ENCODE measurements around the gene AKAP6. TPM values are rescaled to one million over a fixed set of nuclear protein-coding genes. Genes with fewer than 3 reads are reported as not detected.

The AKAP6 gene
- total RNA-seq, 1 experiment from 2014 or later: 1.9 TPM

GRCh38 chr14:32824195-32824594, 495.1 kb downstream of the AKAP6 start:
- ATAC-seq (no peak), DNase-seq (ENCODE audit: low read depth, low spot score) (no peak)
- no peak overlapping the region for H3K9ac ChIP-seq (ENCODE audit: low read length)
- no peaks in the 10 kb centered on the region for H3K79me2 ChIP-seq (ENCODE audit: insufficient read depth, low read length)
- no peaks in the 10 kb centered on the region; the same call in none of the 2 replicates for H3K27me3 ChIP-seq (ENCODE audit: insufficient read depth, low read length)
- no peak for TF ChIP-seq MAX (IDR thresholded peaks at IDR 0.05)
- no peak for TF ChIP-seq CBX3 (IDR thresholded peaks at IDR 0.05; ENCODE audit: low read depth)
- H3K27ac ChIP-seq (ENCODE audit: low read depth, low read length): no peak overlapping the region
- H3K4me3 ChIP-seq (replicated peaks in 1 of 2; ENCODE audit: low read depth in 1 of 2, low read length in 2 of 2): no peak overlapping the region
- H3K36me3 ChIP-seq (ENCODE audit: control insufficient read depth in 1 of 2, insufficient read depth in 2 of 2, low read length in 2 of 2): no peaks in the 10 kb centered on the region
- ChIA-PET RAD21 (ENCODE audit: low non-redundant PET in 1 of 2, low total read pairs in 2 of 2, uncharacterized antibody in 2 of 2, unreplicated experiment in 2 of 2) (no interaction called here), POLR2A (no interaction called here), CTCF (no interaction called here)
- no peaks in the 10 kb centered on the region for H3K9me3 ChIP-seq (ENCODE audit: control insufficient read depth in 1 of 2, insufficient read depth in 1 of 2, low read depth in 1 of 2, low read length in 2 of 2)
- H3K4me1 ChIP-seq (ENCODE audit: control insufficient read depth in 1 of 2, insufficient read depth in 2 of 2, low read length in 2 of 2): no peaks in the 10 kb centered on the region
- no peak overlapping the region for H2AFZ ChIP-seq (ENCODE audit: low read depth, low read length, poor library complexity, severe bottlenecking)
- H3K9me2 ChIP-seq (ENCODE audit: insufficient read depth): no peaks in the 10 kb centered on the region
- BruUV-seq (replicated peaks): no TSS peak
- H3K4me2 ChIP-seq (ENCODE audit: low read length): no peak overlapping the region
- intact Hi-C loops (cut with micrococcal nuclease): no loop called here
- no peaks in the 10 kb centered on the region for H4K20me1 ChIP-seq (ENCODE audit: insufficient read depth)

GRCh38 chr14:32825058-32825457, 496.0 kb downstream of the AKAP6 start:
- no peak overlapping the region for H3K4me2 ChIP-seq (ENCODE audit: low read length)
- TF ChIP-seq POLR2AphosphoS5 (IDR thresholded peaks at IDR 0.05; ENCODE audit: low read depth, low read length) (no peak), SRF (IDR thresholded peaks at IDR 0.05; ENCODE audit: low read depth) (no peak), CEBPB (IDR thresholded peaks at IDR 0.05; ENCODE audit: low read depth) (no peak), MAX (IDR thresholded peaks at IDR 0.05) (no peak), REST (IDR thresholded peaks at IDR 0.05; ENCODE audit: low read depth) (no peak), EZH2 (IDR thresholded peaks at IDR 0.05) (no peak), CTCF (IDR thresholded peaks at IDR 0.05 in 2 of 3, conservative IDR thresholded peaks at IDR 0.05 in 1 of 3; ENCODE audit: borderline replicate concordance in 1 of 3, insufficient read depth in 1 of 3, low read depth in 2 of 3, low read length in 2 of 3) (no peak), ATF3 (IDR thresholded peaks at IDR 0.05) (no peak), EGR1 (IDR thresholded peaks at IDR 0.05; ENCODE audit: low read depth) (no peak), JUND (IDR thresholded peaks at IDR 0.05) (no peak), CBX3 (IDR thresholded peaks at IDR 0.05; ENCODE audit: low read depth) (no peak)
- no peak overlapping the region for H3K9ac ChIP-seq (ENCODE audit: low read length)
- H3K27me3 ChIP-seq (ENCODE audit: insufficient read depth, low read length): no peaks in the 10 kb centered on the region; the same call in none of the 2 replicates
- BruUV-seq (replicated peaks): no TSS peak
- no peaks in the 10 kb centered on the region for H4K20me1 ChIP-seq (ENCODE audit: insufficient read depth)
- H3K79me2 ChIP-seq (ENCODE audit: insufficient read depth, low read length): no peaks in the 10 kb centered on the region
- no peak overlapping the region for H3K4me3 ChIP-seq (replicated peaks in 1 of 2; ENCODE audit: low read depth in 1 of 2, low read length in 2 of 2)
- H2AFZ ChIP-seq (ENCODE audit: low read depth, low read length, poor library complexity, severe bottlenecking): no peak overlapping the region
- ATAC-seq (no peak), DNase-seq (ENCODE audit: low read depth, low spot score) (no peak)
- no peak overlapping the region for H3K27ac ChIP-seq (ENCODE audit: low read depth, low read length)
- H3K36me3 ChIP-seq (ENCODE audit: control insufficient read depth in 1 of 2, insufficient read depth in 2 of 2, low read length in 2 of 2): no peaks in the 10 kb centered on the region
- no peaks in the 10 kb centered on the region for H3K4me1 ChIP-seq (ENCODE audit: control insufficient read depth in 1 of 2, insufficient read depth in 2 of 2, low read length in 2 of 2)
- ChIA-PET CTCF (no interaction called here), POLR2A (no interaction called here), RAD21 (ENCODE audit: low non-redundant PET in 1 of 2, low total read pairs in 2 of 2, uncharacterized antibody in 2 of 2, unreplicated experiment in 2 of 2) (no interaction called here)
- intact Hi-C loops (cut with micrococcal nuclease): no loop called here
- no peaks in the 10 kb centered on the region for H3K9me2 ChIP-seq (ENCODE audit: insufficient read depth)
- no peaks in the 10 kb centered on the region for H3K9me3 ChIP-seq (ENCODE audit: control insufficient read depth in 1 of 2, insufficient read depth in 1 of 2, low read depth in 1 of 2, low read length in 2 of 2)
